Caco-2 (cell line): Measurements from ENCODE around the gene HNMT. TPM values are rescaled to one million over a fixed set of nuclear protein-coding genes. Genes with fewer than 3 reads are reported as not detected.

ENCODE experiments used
- BruUV-seq: library from RNA; stranded (reverse); fragments of 400-500 nt; replicated peaks from 2 replicates; lab custom pipeline; 2021; lab: Mats Ljungman, UMichigan
- CTCF ChIA-PET: fragments of 300-600 bp; sonication (Branson Sonifier 250); formaldehyde crosslinking; loops from one replicate; lab custom pipeline; 2022; ENCODE audit warnings: antibody characterized with exemption; lab: Charles Lee
- POLR2A ChIA-PET: fragments of 300-600 bp; sonication (Branson Sonifier 250); formaldehyde crosslinking; loops from one replicate; lab custom pipeline; 2022; ENCODE audit warnings: antibody characterized with exemption; lab: Charles Lee
- DNase-seq, 2 experiments: peaks; one replicate each; pipeline versions ENCODE4 v3.0.0 to v3.0.0-alpha.2; 2020 to 2022
- H3K27me3 ChIP-seq: replicated peaks from 2 replicates; pipeline ENCODE4 v1.6.0; 2011; ENCODE audit warnings: low read length; ENCODE audit not compliant: control insufficient read depth, insufficient read depth
- H3K36me3 ChIP-seq: 2 replicates; pipeline ENCODE4 v1.5.1; 2011; ENCODE audit warnings: low read length; ENCODE audit not compliant: control insufficient read depth, insufficient read depth
- H3K4me1 ChIP-seq: fragments of 250-450 bp; sonication (Bioruptor Pico); 2 replicates; pipeline ENCODE4 v1.5.1; 2020; ENCODE audit warnings: mild to moderate bottlenecking
- H3K4me3 ChIP-seq: 2 replicates; pipeline ENCODE4 v1.5.1; 2011; ENCODE audit warnings: low read depth, mild to moderate bottlenecking, control low read depth, low read length
- H3K9me3 ChIP-seq: fragments of 250-450 bp; sonication (Bioruptor Pico); 2 replicates; pipeline ENCODE4 v1.5.1; 2020; ENCODE audit warnings: mild to moderate bottlenecking, moderate library complexity
- H3K27ac Mint-ChIP-seq: one replicate; pipeline ENCODE4 v1.8.0; 2022; ENCODE audit warnings: mixed read lengths; ENCODE audit not compliant: unreplicated experiment
- H3K27me3 Mint-ChIP-seq: one replicate; pipeline ENCODE4 v1.8.0; 2022; ENCODE audit warnings: mixed read lengths; ENCODE audit not compliant: insufficient read depth, unreplicated experiment
- H3K36me3 Mint-ChIP-seq: one replicate; pipeline ENCODE4 v1.8.0; 2022; ENCODE audit warnings: mild to moderate bottlenecking, mixed read lengths; ENCODE audit not compliant: insufficient read depth, unreplicated experiment
- H3K4me1 Mint-ChIP-seq: one replicate; pipeline ENCODE4 v1.8.0; 2022; ENCODE audit warnings: low read depth, mixed read lengths; ENCODE audit not compliant: unreplicated experiment
- H3K4me3 Mint-ChIP-seq: one replicate; pipeline ENCODE4 v1.8.0; 2022; ENCODE audit warnings: mild to moderate bottlenecking, moderate library complexity, mixed read lengths; ENCODE audit not compliant: unreplicated experiment
- H3K9me3 Mint-ChIP-seq: one replicate; pipeline ENCODE4 v1.8.0; 2022; ENCODE audit warnings: mixed read lengths; ENCODE audit not compliant: unreplicated experiment
- intact Hi-C: fragments of 100-400 bp; cut with micrococcal nuclease; formaldehyde crosslinking; loops from one replicate; pipeline ENCODE4 v1.10.0; 2022; ENCODE audit not compliant: unreplicated experiment
- total RNA-seq: library from RNA; stranded (reverse); gene quantifications from 2 replicates; pipeline ENCODE4 v1.2.3, GENCODE V29; 2022
- TF ChIP-seq, protein P1 (sequence below), 2 experiments: fragments of 200-600 bp in 1 of 2; IDR thresholded peaks; 1 replicate in 1 of 2; 2 replicates in 1 of 2; pipeline versions ENCODE4 v1.5.1 to v1.8.0; 2011 to 2022; ENCODE audit warnings: antibody characterized with exemption in 1 of 2, control low read depth in 1 of 2, inconsistent platforms in 1 of 2, low read depth in 1 of 2, low read length in 1 of 2, mild to moderate bottlenecking in 1 of 2, moderate library complexity in 1 of 2; ENCODE audit not compliant: insufficient read depth in 1 of 2, severe bottlenecking in 1 of 2, unreplicated experiment in 1 of 2

Gene HNMT
- total RNA-seq, 1 experiment from 2014 or later = 42.8 TPM

DNA sequence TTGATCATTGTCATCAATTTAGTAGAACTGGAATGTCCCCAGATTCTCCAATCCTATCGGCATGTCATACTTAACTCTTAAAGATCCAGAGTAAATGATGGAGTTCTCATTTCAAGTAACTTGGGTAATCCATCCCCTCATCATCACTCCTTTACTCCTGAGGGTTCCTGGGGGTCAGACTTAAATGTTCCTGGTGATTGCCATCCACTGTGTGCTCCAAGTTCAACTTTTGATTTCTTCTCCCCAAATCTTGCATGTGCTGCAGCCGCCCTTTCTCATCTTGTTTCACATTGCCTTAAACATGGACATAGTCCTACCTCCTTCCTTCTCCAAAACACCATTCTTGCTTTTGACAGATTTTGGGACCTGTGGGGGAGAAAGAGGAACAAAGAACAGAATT lies 43.2 kb downstream of the HNMT start:
- H3K27ac Mint-ChIP-seq = no peak overlapping the region
- H3K36me3 Mint-ChIP-seq = peaks cover 9% of the 10 kb centered on the region
- no peaks in the 10 kb centered on the region for H3K4me1 Mint-ChIP-seq
- no peaks in the 10 kb centered on the region for H3K4me1 ChIP-seq
- no peaks in the 10 kb centered on the region for H3K27me3 ChIP-seq
- POLR2A ChIA-PET = no interaction called here
- no peaks in the 10 kb centered on the region for H3K9me3 ChIP-seq
- CTCF ChIA-PET = no interaction called here
- H3K9me3 Mint-ChIP-seq = peaks cover 6% of the 10 kb centered on the region
- no peak overlapping the region for H3K4me3 Mint-ChIP-seq
- TF ChIP-seq, protein P1, sequence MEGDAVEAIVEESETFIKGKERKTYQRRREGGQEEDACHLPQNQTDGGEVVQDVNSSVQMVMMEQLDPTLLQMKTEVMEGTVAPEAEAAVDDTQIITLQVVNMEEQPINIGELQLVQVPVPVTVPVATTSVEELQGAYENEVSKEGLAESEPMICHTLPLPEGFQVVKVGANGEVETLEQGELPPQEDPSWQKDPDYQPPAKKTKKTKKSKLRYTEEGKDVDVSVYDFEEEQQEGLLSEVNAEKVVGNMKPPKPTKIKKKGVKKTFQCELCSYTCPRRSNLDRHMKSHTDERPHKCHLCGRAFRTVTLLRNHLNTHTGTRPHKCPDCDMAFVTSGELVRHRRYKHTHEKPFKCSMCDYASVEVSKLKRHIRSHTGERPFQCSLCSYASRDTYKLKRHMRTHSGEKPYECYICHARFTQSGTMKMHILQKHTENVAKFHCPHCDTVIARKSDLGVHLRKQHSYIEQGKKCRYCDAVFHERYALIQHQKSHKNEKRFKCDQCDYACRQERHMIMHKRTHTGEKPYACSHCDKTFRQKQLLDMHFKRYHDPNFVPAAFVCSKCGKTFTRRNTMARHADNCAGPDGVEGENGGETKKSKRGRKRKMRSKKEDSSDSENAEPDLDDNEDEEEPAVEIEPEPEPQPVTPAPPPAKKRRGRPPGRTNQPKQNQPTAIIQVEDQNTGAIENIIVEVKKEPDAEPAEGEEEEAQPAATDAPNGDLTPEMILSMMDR (IDR thresholded peaks at IDR 0.05; ENCODE audit: insufficient read depth in 1 of 2, low read depth in 1 of 2, low read length in 1 of 2, severe bottlenecking in 1 of 2, unreplicated experiment in 1 of 2) = no peak
- intact Hi-C loops = no loop called here
- no peak for DNase-seq
- no peaks in the 10 kb centered on the region for H3K36me3 ChIP-seq
- no peak overlapping the region for H3K4me3 ChIP-seq
- H3K27me3 Mint-ChIP-seq = no peaks in the 10 kb centered on the region
- no TSS peak for BruUV-seq

DNA sequence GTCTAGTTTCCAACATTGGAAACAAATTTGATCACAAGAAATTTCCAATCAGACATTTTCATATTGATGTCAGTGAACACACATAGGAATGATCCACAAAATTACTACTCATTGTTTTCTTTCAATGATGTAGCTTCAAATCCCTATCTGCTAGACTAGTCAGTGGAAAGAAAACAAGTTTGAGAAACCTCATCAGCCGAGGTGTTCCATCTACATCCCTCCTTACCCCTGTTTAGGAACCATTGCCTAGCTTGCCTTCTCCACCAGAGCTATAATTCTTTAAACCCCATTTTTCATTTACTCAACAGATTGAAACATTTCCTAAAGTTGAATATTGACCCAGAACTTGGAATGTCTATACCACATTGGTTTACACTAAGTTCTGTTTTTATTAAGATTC lies 45.3 kb downstream of the HNMT start:
- intact Hi-C loops = no loop called here

DNA sequence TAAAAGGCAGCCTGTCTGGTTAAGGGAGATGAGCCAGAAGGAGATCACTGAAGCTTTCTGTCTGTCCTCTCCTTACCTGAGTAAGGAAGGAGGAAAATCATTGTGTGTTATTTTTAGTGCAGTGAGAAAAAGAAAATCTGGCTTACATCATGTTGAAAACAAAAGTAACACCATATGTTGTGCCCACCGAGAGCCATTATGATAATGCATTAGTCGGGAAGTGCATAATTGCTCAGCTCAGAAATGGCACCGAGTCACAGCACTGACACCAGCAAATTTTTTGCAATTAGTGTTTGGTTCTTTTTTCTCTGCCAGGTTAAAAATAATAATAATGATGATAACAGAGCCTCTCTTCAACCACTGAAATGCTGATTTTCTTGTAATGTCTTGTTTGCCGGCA lies 46.6 kb downstream of the HNMT start:
- no peaks in the 10 kb centered on the region for H3K4me1 Mint-ChIP-seq
- no peak overlapping the region for H3K27ac Mint-ChIP-seq
- TF ChIP-seq, protein P1 (IDR thresholded peaks at IDR 0.05; ENCODE audit: insufficient read depth in 1 of 2, low read depth in 1 of 2, low read length in 1 of 2, severe bottlenecking in 1 of 2, unreplicated experiment in 1 of 2) = no peak
- intact Hi-C loops = no loop called here
- POLR2A ChIA-PET = no interaction called here
- CTCF ChIA-PET = no interaction called here
- Histone ChIP-seq H3K4me1 (no peaks in the 10 kb centered on the region), H3K36me3 (no peaks in the 10 kb centered on the region), H3K4me3 (no peak overlapping the region), H3K9me3 (no peaks in the 10 kb centered on the region), H3K27me3 (no peaks in the 10 kb centered on the region)
- no peak overlapping the region for H3K4me3 Mint-ChIP-seq
- H3K36me3 Mint-ChIP-seq = peaks cover 9% of the 10 kb centered on the region
- BruUV-seq = no TSS peak
- H3K27me3 Mint-ChIP-seq = no peaks in the 10 kb centered on the region
- DNase-seq = no peak
- H3K9me3 Mint-ChIP-seq = peaks cover 6% of the 10 kb centered on the region

More for the DNA sequence above, 45.3 kb downstream of the HNMT start:
- no TSS peak for BruUV-seq
- ChIA-PET POLR2A (no interaction called here), CTCF (no interaction called here)
- DNase-seq = no peak
- Histone ChIP-seq H3K4me1 (no peaks in the 10 kb centered on the region), H3K27me3 (no peaks in the 10 kb centered on the region), H3K9me3 (no peaks in the 10 kb centered on the region), H3K4me3 (no peak overlapping the region), H3K36me3 (no peaks in the 10 kb centered on the region)
- Mint-ChIP-seq H3K4me3 (no peak overlapping the region), H3K4me1 (no peaks in the 10 kb centered on the region), H3K36me3 (peaks cover 9% of the 10 kb centered on the region), H3K27ac (no peak overlapping the region), H3K27me3 (no peaks in the 10 kb centered on the region), H3K9me3 (peaks cover 6% of the 10 kb centered on the region)
- TF ChIP-seq, protein P1 (IDR thresholded peaks at IDR 0.05; ENCODE audit: insufficient read depth in 1 of 2, low read depth in 1 of 2, low read length in 1 of 2, severe bottlenecking in 1 of 2, unreplicated experiment in 1 of 2) = no peak
